Muscle layer of duodenum (tissue), 2 donors: ENCODE data around the gene TMEM31.

ENCODE experiments used
- H3K27ac ChIP-seq: one replicate; pipeline ENCODE4 v1.7.0; 2013; ENCODE audit warnings: mild to moderate bottlenecking, low read length
- H3K27me3 ChIP-seq: one replicate; pipeline ENCODE4 v1.7.0; 2013; ENCODE audit warnings: low read depth, mild to moderate bottlenecking, control low read depth, low read length
- H3K36me3 ChIP-seq, 2 donors: one replicate each; pipeline ENCODE4 v1.7.0; 2013; ENCODE audit warnings: low read length in 2 of 2, control low read depth in 1 of 2, mild to moderate bottlenecking in 1 of 2; ENCODE audit not compliant: insufficient read depth in 2 of 2, control insufficient read depth in 1 of 2
- H3K4me1 ChIP-seq, 2 donors: one replicate each; pipeline ENCODE4 v1.7.0; 2013; ENCODE audit warnings: low read length in 2 of 2, mild to moderate bottlenecking in 2 of 2, control low read depth in 1 of 2, moderate library complexity in 1 of 2; ENCODE audit not compliant: insufficient read depth in 2 of 2, control insufficient read depth in 1 of 2
- H3K4me3 ChIP-seq, 2 donors: one replicate each; pipeline ENCODE4 v1.7.0; 2013; ENCODE audit warnings: low read length in 2 of 2, low read depth in 1 of 2, mild to moderate bottlenecking in 1 of 2
- H3K9me3 ChIP-seq, 2 donors: one replicate each; pipeline ENCODE4 v1.7.0; 2013; ENCODE audit warnings: low read length in 2 of 2, control low read depth in 1 of 2, mild to moderate bottlenecking in 1 of 2; ENCODE audit not compliant: control insufficient read depth in 1 of 2
- donor health status: healthy.

Gene TMEM31

GRCh38 chrX:103729015-103729414 is 18.3 kb downstream of the TMEM31 start:
- Histone ChIP-seq H3K36me3 (no peaks in the 10 kb centered on the region), H3K27ac (no peak overlapping the region), H3K4me3 (no peak overlapping the region), H3K9me3 (no peaks in the 10 kb centered on the region), H3K27me3 (no peaks in the 10 kb centered on the region), H3K4me1 (no peaks in the 10 kb centered on the region)

- Histone ChIP-seq H3K36me3 (no peaks in the 10 kb centered on the region), H3K27me3 (no peaks in the 10 kb centered on the region), H3K27ac (no peak overlapping the region), H3K4me3 (no peak overlapping the region), H3K4me1 (no peaks in the 10 kb centered on the region), H3K9me3 (no peaks in the 10 kb centered on the region)
Observed at GRCh38 chrX:103730147-103730795, 19.6 kb downstream of the TMEM31 start.

DNA sequence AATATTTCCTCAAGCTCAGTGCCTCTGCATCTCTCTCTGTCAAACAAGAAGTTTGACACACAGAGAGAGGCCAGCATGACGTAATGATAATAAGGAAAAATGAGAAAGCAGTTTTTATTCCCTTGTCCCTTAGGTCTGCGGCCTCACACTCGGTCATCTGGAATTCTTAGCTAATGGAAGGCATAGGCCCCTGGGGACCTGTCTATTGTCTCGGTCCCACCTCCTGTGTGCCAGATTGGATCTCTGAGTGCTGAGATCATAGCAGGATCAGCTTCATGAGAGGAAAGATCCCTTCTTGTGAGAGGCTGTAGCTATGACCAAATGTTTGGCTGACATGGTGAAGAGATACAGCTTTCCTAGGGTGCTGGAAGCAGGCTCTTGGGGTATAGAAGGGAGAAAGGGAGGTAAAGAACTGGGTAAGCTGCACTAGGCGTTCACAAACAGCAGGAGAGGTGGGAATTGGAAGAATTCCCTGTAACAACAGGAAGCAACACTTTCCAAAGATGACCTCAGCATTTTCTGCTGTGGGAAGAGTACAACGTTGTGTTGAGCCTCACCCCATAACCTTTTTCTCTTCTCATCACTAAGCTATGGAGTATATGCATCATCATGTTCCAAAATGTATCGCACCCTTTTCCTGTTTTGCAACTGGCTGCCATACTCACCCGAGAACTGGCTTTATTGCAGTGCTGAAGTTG is 20.2 kb downstream of the TMEM31 start:
- H3K27ac ChIP-seq, result no peak overlapping the region

DNA sequence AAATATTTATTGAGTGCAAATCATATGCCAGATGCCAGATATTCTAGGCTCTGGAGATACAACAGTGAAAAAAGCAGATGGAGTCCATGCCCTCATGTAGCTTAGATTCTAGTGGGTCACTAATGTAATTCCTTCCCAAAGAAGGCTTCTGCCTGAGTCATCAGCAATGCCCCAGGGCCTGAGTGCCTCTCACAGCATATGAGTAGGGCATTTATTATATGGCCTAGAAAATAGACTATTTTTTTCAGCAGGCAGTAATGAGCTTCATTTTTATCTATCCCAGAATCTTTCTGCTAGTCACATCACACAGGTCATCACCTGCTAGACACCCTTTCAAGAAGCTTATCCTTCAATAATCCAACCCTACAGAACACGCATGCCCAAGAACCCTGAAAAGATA is 22.3 kb downstream of the TMEM31 start:
- no peaks in the 10 kb centered on the region for H3K9me3 ChIP-seq
- no peaks in the 10 kb centered on the region for H3K27me3 ChIP-seq

More for the DNA sequence above, 20.2 kb downstream of the TMEM31 start:
- Histone ChIP-seq H3K4me1 (no peaks in the 10 kb centered on the region), H3K9me3 (no peaks in the 10 kb centered on the region), H3K4me3 (no peak overlapping the region), H3K27me3 (no peaks in the 10 kb centered on the region), H3K36me3 (no peaks in the 10 kb centered on the region)

DNA sequence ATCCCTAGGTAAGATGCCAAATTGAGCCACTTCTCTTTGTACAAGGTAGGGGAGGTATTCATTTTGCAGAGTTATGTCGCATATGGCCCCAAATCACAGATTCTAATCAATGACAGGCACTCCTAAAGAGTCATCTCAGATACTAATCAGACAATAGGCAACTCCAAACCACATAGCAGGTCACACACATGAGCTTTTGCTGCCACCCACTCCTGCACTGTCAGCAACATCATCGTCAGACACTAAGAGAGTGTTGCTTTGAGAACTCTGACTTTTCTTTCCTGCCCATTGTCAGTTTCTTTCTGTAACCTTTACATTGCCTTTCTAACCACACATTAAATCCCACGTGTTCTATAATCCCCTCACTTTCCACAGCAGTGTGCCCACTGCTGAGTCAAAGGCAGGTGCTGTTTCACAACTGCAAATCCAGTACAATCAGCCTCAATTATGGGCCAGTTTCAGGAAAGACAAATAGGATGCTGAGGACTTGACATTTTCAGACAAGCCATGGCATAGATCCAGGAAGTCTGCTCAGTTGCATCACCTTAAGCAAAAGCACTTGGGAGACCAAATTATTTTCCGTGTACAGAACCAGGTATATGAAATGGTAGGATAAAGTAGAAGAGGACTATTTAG is 23.5 kb downstream of the TMEM31 start:
- no peaks in the 10 kb centered on the region for H3K36me3 ChIP-seq
- H3K4me1 ChIP-seq, result no peaks in the 10 kb centered on the region
- no peaks in the 10 kb centered on the region for H3K9me3 ChIP-seq
- no peak overlapping the region for H3K4me3 ChIP-seq
- H3K27ac ChIP-seq, result no peak overlapping the region
- H3K27me3 ChIP-seq, result no peaks in the 10 kb centered on the region

More for the DNA sequence above, 22.3 kb downstream of the TMEM31 start:
- no peak overlapping the region for H3K4me3 ChIP-seq
- H3K27ac ChIP-seq, result no peak overlapping the region
- H3K36me3 ChIP-seq, result no peaks in the 10 kb centered on the region
- no peaks in the 10 kb centered on the region for H3K4me1 ChIP-seq

DNA sequence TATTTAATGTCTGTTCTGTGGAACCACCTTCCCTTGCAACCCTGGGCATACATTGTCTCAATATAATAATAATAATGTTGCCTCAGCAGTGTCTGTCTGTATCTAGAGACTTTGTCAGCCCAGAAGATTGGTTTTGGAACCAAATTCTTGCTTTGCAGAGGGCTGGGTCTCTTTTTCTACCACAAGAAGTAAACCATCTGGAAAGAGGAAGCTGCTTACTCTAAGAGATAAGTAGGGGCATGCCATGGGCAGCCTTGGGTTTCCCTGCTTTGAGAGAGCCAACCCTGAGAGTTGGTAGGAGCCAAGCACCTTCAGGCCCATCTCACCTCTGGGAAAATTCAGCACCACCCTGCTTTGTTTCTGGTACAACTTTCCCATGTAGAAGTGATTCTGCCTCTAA is 27.0 kb downstream of the TMEM31 start:
- Histone ChIP-seq H3K4me1 (no peaks in the 10 kb centered on the region), H3K27ac (no peak overlapping the region), H3K4me3 (no peak overlapping the region), H3K27me3 (no peaks in the 10 kb centered on the region), H3K36me3 (no peaks in the 10 kb centered on the region), H3K9me3 (no peaks in the 10 kb centered on the region)

DNA sequence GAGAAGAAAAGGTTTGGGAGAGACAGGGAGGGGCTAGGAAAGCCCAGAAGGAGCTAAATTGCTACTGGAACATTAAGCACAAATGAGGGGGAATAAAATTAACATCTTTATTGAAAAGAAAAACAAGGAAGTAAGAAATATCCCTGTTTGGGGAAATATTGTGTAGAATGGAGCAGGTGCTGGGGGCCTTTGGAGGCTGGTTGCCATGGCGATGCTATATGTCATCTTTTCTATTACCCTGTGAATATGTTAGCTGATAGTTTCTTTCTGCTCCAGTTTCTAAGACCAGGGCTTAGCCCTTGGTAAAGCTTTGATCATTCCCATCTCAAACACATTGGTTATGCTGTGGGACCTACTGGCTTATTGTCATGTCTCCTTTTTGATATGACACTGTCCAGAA is 28.7 kb downstream of the TMEM31 start:
- H3K36me3 ChIP-seq, result no peaks in the 10 kb centered on the region
- no peak overlapping the region for H3K4me3 ChIP-seq
- H3K4me1 ChIP-seq, result no peaks in the 10 kb centered on the region
- H3K27me3 ChIP-seq, result no peaks in the 10 kb centered on the region
- no peaks in the 10 kb centered on the region for H3K9me3 ChIP-seq
- H3K27ac ChIP-seq, result no peak overlapping the region

DNA sequence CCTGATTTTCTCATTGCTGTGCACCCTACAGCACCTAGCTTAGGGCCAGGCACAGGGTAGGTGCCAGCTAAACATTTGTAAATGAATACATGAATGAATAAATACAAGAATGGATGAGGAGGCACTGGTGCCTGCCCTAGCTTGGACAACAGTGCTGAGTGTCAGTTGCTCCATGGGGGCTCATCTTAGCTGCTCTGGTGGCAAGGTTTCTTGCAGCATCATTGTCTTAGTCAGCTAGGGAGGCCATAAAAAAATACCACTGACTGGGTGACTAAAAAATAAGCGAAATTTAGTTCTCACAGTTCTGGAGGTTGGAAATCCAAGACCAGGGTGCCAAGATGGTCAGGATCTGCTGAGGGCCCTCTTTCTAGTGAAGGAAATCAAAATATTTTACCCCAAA is 31.2 kb downstream of the TMEM31 start:
- Histone ChIP-seq H3K9me3 (no peaks in the 10 kb centered on the region), H3K27ac (no peak overlapping the region), H3K4me1 (no peaks in the 10 kb centered on the region), H3K27me3 (no peaks in the 10 kb centered on the region), H3K4me3 (no peak overlapping the region), H3K36me3 (no peaks in the 10 kb centered on the region)

DNA sequence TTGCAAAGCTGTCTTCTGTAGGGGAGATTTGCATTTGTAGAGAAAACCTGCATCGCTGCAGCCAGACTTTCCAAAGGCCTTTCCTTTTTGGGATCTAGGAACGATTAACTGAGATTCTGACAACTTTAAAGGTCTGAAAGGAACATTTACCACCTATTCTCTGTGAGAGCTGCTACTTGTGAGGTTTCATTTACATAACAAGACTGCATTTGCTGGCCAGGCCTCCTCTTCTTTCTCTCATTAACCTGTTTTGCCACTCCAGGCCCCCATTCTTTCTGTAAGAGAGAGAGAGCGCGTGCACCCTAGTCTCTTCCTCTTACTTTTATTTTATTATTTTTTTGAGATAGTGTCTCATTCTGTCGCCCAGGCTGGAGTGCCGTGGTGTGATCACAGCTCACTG is 31.6 kb downstream of the TMEM31 start:
- Histone ChIP-seq H3K4me3 (no peak overlapping the region), H3K27me3 (no peaks in the 10 kb centered on the region), H3K27ac (no peak overlapping the region), H3K4me1 (no peaks in the 10 kb centered on the region), H3K9me3 (no peaks in the 10 kb centered on the region), H3K36me3 (no peaks in the 10 kb centered on the region)

GRCh38 chrX:103747163-103747562 is 36.5 kb downstream of the TMEM31 start:
- no peaks in the 10 kb centered on the region for H3K36me3 ChIP-seq
- no peak overlapping the region for H3K27ac ChIP-seq
- no peaks in the 10 kb centered on the region for H3K4me1 ChIP-seq
- no peak overlapping the region for H3K4me3 ChIP-seq
- no peaks in the 10 kb centered on the region for H3K9me3 ChIP-seq
- H3K27me3 ChIP-seq, result no peaks in the 10 kb centered on the region

DNA sequence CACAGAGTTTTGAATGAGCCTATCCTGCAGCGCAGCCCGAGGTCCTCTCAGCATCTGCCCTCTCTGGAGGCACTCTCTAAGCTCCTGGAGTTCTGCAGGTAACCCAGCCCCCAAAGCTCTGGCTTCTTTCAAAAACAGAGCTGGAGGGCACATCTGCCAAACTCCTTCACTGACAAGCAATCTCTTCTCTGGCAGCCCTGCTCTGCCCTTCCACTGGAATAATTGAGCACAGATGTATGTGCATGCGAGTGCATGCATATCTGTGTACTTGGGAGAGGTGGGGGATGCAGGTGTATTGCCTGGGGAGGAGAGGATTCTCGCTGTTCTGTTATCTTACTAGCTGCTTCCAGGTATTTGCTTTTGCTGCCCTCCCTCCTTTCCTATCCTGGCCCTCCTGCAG is 43.7 kb downstream of the TMEM31 start:
- H3K4me3 ChIP-seq, result no peak overlapping the region
- no peaks in the 10 kb centered on the region for H3K36me3 ChIP-seq
- no peaks in the 10 kb centered on the region for H3K27me3 ChIP-seq
- H3K9me3 ChIP-seq, result peaks cover 0 to 2% of the 10 kb centered on the region in 2 donors
- H3K27ac ChIP-seq, result no peak overlapping the region
- no peaks in the 10 kb centered on the region for H3K4me1 ChIP-seq
